Ascending aorta (tissue), 2 donors: ENCODE results near the gene ICA1. TPM values are rescaled to one million over a fixed set of nuclear protein-coding genes. Genes with fewer than 3 reads are reported as not detected.

Source experiments
- DNase-seq, 2 donors: peaks; one replicate each; pipeline ENCODE4 v3.0.0-alpha.2; 2019; ENCODE audit warnings: low spot score in 2 of 2
- H3K27ac ChIP-seq, 2 donors: fragments of 200-600 bp; sonication (generic); one replicate each; pipeline ENCODE4 v1.5.1; 2016 to 2017; ENCODE audit warnings: mild to moderate bottlenecking in 1 of 2
- H3K27me3 ChIP-seq: fragments of 200-600 bp; sonication (generic); one replicate; pipeline ENCODE4 v1.5.1; 2017
- H3K36me3 ChIP-seq, 2 donors: fragments of 200-600 bp; sonication (generic); one replicate each; pipeline ENCODE4 v1.5.1; 2016
- H3K4me1 ChIP-seq, 2 donors: fragments of 200-600 bp; sonication (generic); one replicate each; pipeline ENCODE4 v1.5.1; 2016 to 2017; ENCODE audit warnings: mild to moderate bottlenecking in 1 of 2
- H3K4me3 ChIP-seq, 2 donors: fragments of 200-600 bp; sonication (generic); one replicate each; pipeline ENCODE4 v1.5.1; 2016 to 2017; ENCODE audit warnings: mild to moderate bottlenecking in 1 of 2
- H3K9me3 ChIP-seq, 2 donors: fragments of 200-600 bp; sonication (generic); one replicate each; pipeline ENCODE4 v1.5.1; 2016
- CTCF ChIP-seq, 3 experiments: fragments of 200-600 bp in 2 of 3; fragments of 450-650 bp in 1 of 3; sonication (generic) in 2 of 3; IDR thresholded peaks; one replicate each; pipeline ENCODE4 v1.5.1; 2016 to 2019; ENCODE audit warnings: antibody characterized with exemption in 3 of 3, mild to moderate bottlenecking in 1 of 3, moderate library complexity in 1 of 3
- intact Hi-C: fragments of 100-400 bp; cut with DNase I; formaldehyde crosslinking; loops from one replicate; pipeline ENCODE4 v1.15.1; 2023
- total RNA-seq: library from RNA; depleted of rRNA; stranded (reverse); fragments of >200 nt; gene quantifications from one replicate; pipeline ENCODE4 v1.1.0, GENCODE V29; 2016

The ICA1 gene
- total RNA-seq, 1 donor from 2014 or later, result 18.3 TPM

- Histone ChIP-seq H3K4me3 (no peak overlapping the region), H3K27me3 (no peaks in the 10 kb centered on the region), H3K36me3 (no peaks in the 10 kb centered on the region), H3K27ac (no peak overlapping the region), H3K9me3 (no peaks in the 10 kb centered on the region), H3K4me1 (no peaks in the 10 kb centered on the region)
- no peak for DNase-seq
- TF ChIP-seq CTCF (IDR thresholded peaks at IDR 0.05), result no peak
- intact Hi-C loops, result no loop called here
Observed at GRCh38 chr7:8159595-8159994, 102.4 kb downstream of the ICA1 start.

DNA sequence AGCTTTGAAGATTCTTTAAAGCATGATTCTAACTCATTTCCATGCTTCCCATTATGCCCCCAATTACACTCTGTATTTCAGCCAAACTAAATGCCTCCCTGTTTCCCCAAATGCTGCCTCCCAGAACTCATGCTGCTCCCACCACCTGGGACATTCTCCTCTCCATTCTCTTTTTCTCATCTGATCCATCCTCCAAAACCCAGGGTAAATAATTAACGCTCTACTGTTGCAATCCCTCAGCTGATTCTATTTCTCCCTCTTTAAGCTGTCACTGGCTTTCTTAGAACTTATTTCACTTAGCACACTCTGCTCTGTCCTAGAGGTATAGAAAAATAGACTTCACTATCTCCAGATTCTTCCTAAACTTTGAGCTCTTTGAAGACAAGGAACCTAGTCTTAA, 104.7 kb downstream of the ICA1 start:
- no peaks in the 10 kb centered on the region for H3K9me3 ChIP-seq
- H3K36me3 ChIP-seq, result no peaks in the 10 kb centered on the region
- no peak overlapping the region for H3K4me3 ChIP-seq
- no peaks in the 10 kb centered on the region for H3K4me1 ChIP-seq
- H3K27ac ChIP-seq, result no peak overlapping the region
- TF ChIP-seq CTCF (IDR thresholded peaks at IDR 0.05), result no peak
- no peak for DNase-seq
- intact Hi-C loops, result no loop called here
- no peaks in the 10 kb centered on the region for H3K27me3 ChIP-seq

GRCh38 chr7:8155836-8156235, 106.1 kb downstream of the ICA1 start:
- Histone ChIP-seq H3K36me3 (no peaks in the 10 kb centered on the region), H3K4me3 (no peak overlapping the region), H3K9me3 (no peaks in the 10 kb centered on the region), H3K27ac (no peak overlapping the region), H3K4me1 (no peaks in the 10 kb centered on the region), H3K27me3 (no peaks in the 10 kb centered on the region)
- TF ChIP-seq CTCF (IDR thresholded peaks at IDR 0.05), result no peak
- no peak for DNase-seq
- intact Hi-C loops, result no loop called here

DNA sequence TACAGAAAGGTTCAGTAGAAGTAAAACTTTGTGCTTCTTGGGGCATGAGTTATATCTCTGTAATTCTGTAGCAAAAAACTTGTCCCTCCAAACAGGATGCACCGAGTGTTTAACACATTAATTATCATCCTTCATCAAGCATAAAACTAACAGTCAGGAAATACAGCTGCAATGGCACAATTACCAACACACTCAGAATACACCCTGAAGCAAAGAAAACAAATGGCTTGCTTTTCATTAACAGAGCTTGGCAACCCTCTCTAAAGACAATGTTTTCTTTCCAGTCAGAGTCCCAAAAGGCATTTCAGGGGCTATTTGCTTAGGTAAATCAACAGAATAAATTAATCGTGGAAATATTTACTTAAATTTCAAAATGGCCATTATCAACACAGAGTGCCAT, 107.7 kb downstream of the ICA1 start:
- no peaks in the 10 kb centered on the region for H3K4me1 ChIP-seq
- no peak overlapping the region for H3K4me3 ChIP-seq
- intact Hi-C loops, result no loop called here
- no peaks in the 10 kb centered on the region for H3K36me3 ChIP-seq
- H3K27ac ChIP-seq, result no peak overlapping the region
- no peaks in the 10 kb centered on the region for H3K9me3 ChIP-seq
- no peak for DNase-seq
- no peaks in the 10 kb centered on the region for H3K27me3 ChIP-seq
- TF ChIP-seq CTCF (IDR thresholded peaks at IDR 0.05), result no peak

DNA sequence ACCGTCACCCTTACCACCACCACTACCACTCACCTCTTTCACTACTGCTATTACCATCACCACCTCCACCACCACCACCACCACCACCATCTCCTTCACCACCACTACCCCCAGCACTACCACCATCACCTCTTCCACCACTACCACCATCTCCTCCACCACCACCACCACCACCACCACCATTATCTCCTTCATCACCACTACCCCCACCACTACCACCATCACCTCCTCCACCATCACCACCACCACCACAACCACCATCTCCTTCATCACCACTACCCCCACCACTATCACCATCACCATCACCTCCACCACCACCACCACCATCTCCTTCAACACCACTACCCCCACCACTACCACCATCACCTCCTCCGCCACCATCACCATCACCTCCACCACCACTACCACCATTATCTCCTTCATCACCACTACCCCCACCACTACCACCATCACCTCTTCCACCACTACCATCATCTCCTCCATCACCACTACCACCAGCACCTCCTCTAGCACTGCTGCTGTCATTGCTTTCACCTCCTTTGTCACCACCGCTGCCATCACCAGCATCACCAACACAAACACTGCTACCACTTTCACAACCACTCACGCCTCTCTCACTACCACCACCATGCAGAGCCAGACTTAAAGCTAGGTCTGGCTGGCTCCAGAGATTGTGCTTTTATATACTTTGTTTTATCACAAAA, 109.3 kb downstream of the ICA1 start:
- H3K4me3 ChIP-seq, result no peak overlapping the region
- DNase-seq, result no peak
- no peaks in the 10 kb centered on the region for H3K9me3 ChIP-seq
- intact Hi-C loops, result no loop called here
- H3K27ac ChIP-seq, result no peak overlapping the region
- H3K4me1 ChIP-seq, result no peaks in the 10 kb centered on the region
- no peaks in the 10 kb centered on the region for H3K36me3 ChIP-seq
- no peaks in the 10 kb centered on the region for H3K27me3 ChIP-seq
- no peak for TF ChIP-seq CTCF (IDR thresholded peaks at IDR 0.05)
